Lung (tissue), 12 donors: ENCODE results near the gene SDK2. TPM values are rescaled to one million over a fixed set of nuclear protein-coding genes. Genes with fewer than 3 reads are reported as not detected.

Experiments used
- ATAC-seq: fragments of 200-7000 bp; cut with Tn5 transposase; one replicate; pipeline ENCODE4 v1.9.1; 2020; ENCODE audit warnings: moderate number of reproducible peaks; ENCODE audit not compliant: insufficient read depth, low FRiP score
- DNase-seq, 3 donors: peaks; one replicate each; pipeline ENCODE4 v3.0.0-alpha.2; 2013 to 2017
- H3K27ac ChIP-seq, 2 donors: one replicate each; pipeline ENCODE4 v1.5.1; 2013; ENCODE audit warnings: mild to moderate bottlenecking in 2 of 2, moderate library complexity in 2 of 2, control low read depth in 1 of 2, inconsistent platforms in 1 of 2, low read depth in 1 of 2, low read length in 1 of 2
- H3K27me3 ChIP-seq, 3 donors: one replicate each; pipeline ENCODE4 v1.5.1; 2013; ENCODE audit warnings: low read length in 2 of 3; ENCODE audit not compliant: control insufficient read depth in 3 of 3, insufficient read depth in 3 of 3
- H3K36me3 ChIP-seq, 4 donors: one replicate each; pipeline ENCODE4 v1.5.1; 2013; ENCODE audit warnings: low read length in 4 of 4, mild to moderate bottlenecking in 1 of 4, moderate library complexity in 1 of 4; ENCODE audit not compliant: control insufficient read depth in 4 of 4, insufficient read depth in 4 of 4
- H3K4me1 ChIP-seq, 5 donors: one replicate each; pipeline ENCODE4 v1.5.1; 2013; ENCODE audit warnings: low read length in 5 of 5, mild to moderate bottlenecking in 2 of 5, moderate library complexity in 1 of 5; ENCODE audit not compliant: control insufficient read depth in 5 of 5, insufficient read depth in 5 of 5
- H3K4me3 ChIP-seq: one replicate; pipeline ENCODE4 v1.5.1; 2013; ENCODE audit warnings: mild to moderate bottlenecking, control low read depth, moderate library complexity
- H3K9ac ChIP-seq, 2 donors: one replicate each; pipeline ENCODE4 v1.5.1; 2013; ENCODE audit warnings: low read length in 2 of 2, control low read depth in 1 of 2; ENCODE audit not compliant: insufficient read depth in 1 of 2
- H3K9me3 ChIP-seq, 4 donors: one replicate each; pipeline ENCODE4 v1.5.1; 2013; ENCODE audit warnings: low read length in 3 of 4, mild to moderate bottlenecking in 1 of 4, moderate library complexity in 1 of 4; ENCODE audit not compliant: control insufficient read depth in 4 of 4, insufficient read depth in 3 of 4
- CTCF ChIP-seq: IDR thresholded peaks from 2 replicates; pipeline ENCODE4 v1.5.1; 2012; ENCODE audit warnings: mild to moderate bottlenecking; ENCODE audit errors: control extremely low read depth, extremely low read depth
- WGBS, 2 donors: extraction: QIAGEN DNeasy Blood & Tissue Kit; methylation state at CpG; one replicate each; pipeline ENCODE4 v1.1.7; 2013; 5-methylcytosine and 5-hydroxymethylcytosine counted together
- polyA plus RNA-seq, 2 donors: library from polyadenylated mRNA; stranded (reverse); fragments of 200-250 nt; gene quantifications; one replicate each; pipeline ENCODE4 v1.2.1, GENCODE V29; 2013
- total RNA-seq, 2 donors: library from RNA; depleted of rRNA in 1 of 2; stranded (reverse); fragments of >200 nt in 1 of 2; gene quantifications; one replicate each; pipeline ENCODE4 v1.2.1, GENCODE V29; 2014 to 2021
- donor health status: control.
- donor health status: control.
- donor health status: Bipolar disorder and iron deficiency.
- donor health status: healthy.
- donor health status: DM: yes; HTN: yes; CAD: no.

SDK2 gene
- total and polyA plus RNA-seq, 4 donors: 0.91 to 41.7 (median 4.3) TPM

- no peak overlapping the region for H3K27ac ChIP-seq
- ATAC-seq (no peak), DNase-seq (no peak)
- no peak for TF ChIP-seq CTCF
- no peak overlapping the region for H3K4me3 ChIP-seq
- no peaks in the 10 kb centered on the region for H3K9me3 ChIP-seq
- 88 to 91% methylated on average over 8 of the region's 8 CpGs for WGBS, 2 donors
- H3K9ac ChIP-seq: no peak overlapping the region
- no peaks in the 10 kb centered on the region for H3K27me3 ChIP-seq
- H3K4me1 ChIP-seq: peaks cover 0 to 21% (median 0%) of the 10 kb centered on the region in 5 donors
- no peaks in the 10 kb centered on the region for H3K36me3 ChIP-seq
These were observed 287.6 kb downstream of the SDK2 start for GRCh38 chr17:73356561-73357170.

DNA sequence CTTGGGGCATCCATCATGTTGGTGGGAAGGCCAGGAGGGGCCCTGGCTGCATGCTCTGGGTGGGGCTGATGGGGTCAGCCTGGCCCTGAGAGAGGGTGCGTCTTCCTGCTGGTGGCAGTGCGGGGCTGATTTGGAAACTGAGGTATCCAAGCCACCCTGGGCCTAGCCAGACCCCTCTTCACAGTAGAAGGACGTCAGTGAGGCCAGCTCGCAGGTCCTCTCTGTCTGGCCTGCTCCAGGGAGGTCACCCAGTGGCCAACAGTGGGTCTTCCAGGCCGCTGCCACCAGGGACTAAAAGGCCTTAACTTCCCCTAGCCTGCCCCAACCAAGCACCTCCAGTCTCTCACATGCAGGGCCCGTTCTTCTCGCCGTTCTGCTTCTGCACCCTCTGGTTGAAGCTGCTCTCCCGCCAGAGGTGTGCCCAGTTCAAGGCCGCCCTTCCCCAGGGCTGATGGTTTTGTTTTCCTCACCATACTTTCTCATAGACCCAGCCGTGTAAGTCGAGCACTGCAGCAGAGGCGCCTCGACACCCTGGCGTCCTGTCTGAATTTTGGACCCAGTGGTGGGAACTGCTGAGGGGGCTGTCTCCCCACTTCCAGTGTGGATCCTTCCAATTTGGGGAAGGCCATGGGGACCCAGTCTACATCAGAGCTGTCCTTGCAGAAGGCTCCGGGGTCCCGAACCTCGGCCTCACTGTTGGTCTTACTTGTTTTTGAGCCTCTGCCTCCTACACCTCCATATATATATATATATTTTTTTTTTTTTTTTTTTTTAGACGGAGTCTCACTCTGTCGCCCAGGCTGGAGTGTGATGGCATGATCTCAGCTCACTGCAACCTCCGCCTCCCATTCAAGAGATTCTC lies 289.6 kb downstream of the SDK2 start:
- no peak for TF ChIP-seq CTCF
- no peaks in the 10 kb centered on the region for H3K36me3 ChIP-seq
- no peak overlapping the region for H3K27ac ChIP-seq
- DNase-seq (no peak), ATAC-seq (no peak)
- H3K27me3 ChIP-seq: no peaks in the 10 kb centered on the region
- peaks cover 0 to 17% (median 6%) of the 10 kb centered on the region in 5 donors for H3K4me1 ChIP-seq
- H3K9ac ChIP-seq: no peak overlapping the region
- 96% methylated on average over 20 to 21 of the region's 21 CpGs for WGBS, 2 donors
- no peaks in the 10 kb centered on the region for H3K9me3 ChIP-seq
- H3K4me3 ChIP-seq: no peak overlapping the region

DNA sequence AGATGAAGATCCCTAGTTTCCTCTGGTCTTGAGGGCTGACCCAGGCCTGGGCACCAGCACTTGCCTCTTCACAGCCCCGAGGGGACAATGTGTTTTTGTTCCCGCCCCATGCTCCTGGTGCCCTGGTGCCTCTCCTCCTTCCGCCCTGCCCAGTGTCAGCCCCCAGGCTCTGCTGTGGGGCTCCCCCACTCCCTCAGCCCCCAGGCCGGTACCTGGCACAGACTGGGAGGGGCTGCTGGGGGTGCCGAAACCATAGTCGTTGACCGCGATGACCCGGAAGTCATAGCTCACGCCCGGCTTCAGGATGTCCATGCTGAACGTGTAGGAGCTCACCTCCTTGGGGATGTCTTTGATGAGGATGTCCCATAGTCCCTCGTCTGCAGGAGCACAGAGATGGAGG lies 292.0 kb downstream of the SDK2 start:
- Histone ChIP-seq H3K36me3 (no peaks in the 10 kb centered on the region), H3K4me1 (peaks cover 0 to 41% (median 27%) of the 10 kb centered on the region in 5 donors), H3K9me3 (no peaks in the 10 kb centered on the region), H3K4me3 (no peak overlapping the region), H3K9ac (no peak overlapping the region), H3K27me3 (no peaks in the 10 kb centered on the region), H3K27ac (no peak overlapping the region)
- 93 to 97% methylated on average over 13 of the region's 13 CpGs for WGBS, 2 donors
- TF ChIP-seq CTCF: no peak
- DNase-seq (no peak), ATAC-seq (no peak)
